ENCODE data around the gene OTUD4.

DNA sequence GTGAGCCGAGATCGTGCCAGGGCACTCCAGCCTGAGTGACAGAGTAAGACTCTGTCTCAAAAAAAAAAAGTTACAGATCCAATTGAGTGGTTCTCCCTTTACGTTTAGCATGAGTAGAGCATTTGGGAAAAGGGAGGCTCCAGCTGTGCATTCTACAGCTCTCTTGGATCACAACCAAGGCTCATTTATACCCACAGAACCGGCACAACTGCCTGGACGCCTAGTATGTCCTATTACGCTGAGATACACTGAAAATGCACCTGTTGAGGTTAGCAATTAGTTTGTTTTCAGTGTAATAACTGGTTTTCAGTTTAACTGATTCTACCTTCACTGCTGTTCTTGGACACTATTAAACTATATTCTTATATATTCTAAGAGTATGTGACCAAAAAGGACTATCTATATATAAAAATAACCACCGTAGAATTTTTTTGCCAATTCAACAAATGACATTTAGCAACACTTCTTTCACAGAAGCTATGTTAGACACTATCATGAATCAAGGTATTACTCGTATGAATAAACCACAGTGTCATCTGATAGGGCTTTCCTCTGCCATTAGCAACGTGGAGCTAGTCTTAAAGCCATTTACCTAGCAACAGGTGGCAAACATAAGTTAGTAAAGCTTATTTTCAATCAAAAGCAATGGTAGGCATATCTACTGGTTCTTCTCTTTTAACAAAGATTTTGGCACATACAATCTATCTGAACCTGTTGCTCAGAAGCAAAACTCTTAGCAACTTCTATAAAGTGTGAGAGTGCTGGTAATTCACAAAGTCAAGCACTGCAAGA, 3.6 kb downstream of the OTUD4 start:
- TF ChIP-seq EZH2 (IDR thresholded peaks at IDR 0.05; ENCODE audit: insufficient read depth, poor library complexity, severe bottlenecking) = no peak
- no peak for TF ChIP-seq EZH2phosphoT487 (IDR thresholded peaks at IDR 0.05; ENCODE audit: insufficient read depth, low read depth)

All from GM23248 (cell line).